Hematopoietic multipotent progenitor cell treated with erythropoietin and hydrocortisone succinate and interleukin-3 and kit ligand, for 17 days (in vitro differentiated cells): ENCODE results near the gene CRTC1.

ENCODE experiments used
- DNase-seq: peaks from one replicate; pipeline ENCODE4 v3.0.0-alpha.2; 2015; ENCODE audit warnings: low spot score

CRTC1 gene

GRCh38 chr19:18746401-18747325, 63.2 kb downstream of the CRTC1 start:
- no peak for DNase-seq

DNA sequence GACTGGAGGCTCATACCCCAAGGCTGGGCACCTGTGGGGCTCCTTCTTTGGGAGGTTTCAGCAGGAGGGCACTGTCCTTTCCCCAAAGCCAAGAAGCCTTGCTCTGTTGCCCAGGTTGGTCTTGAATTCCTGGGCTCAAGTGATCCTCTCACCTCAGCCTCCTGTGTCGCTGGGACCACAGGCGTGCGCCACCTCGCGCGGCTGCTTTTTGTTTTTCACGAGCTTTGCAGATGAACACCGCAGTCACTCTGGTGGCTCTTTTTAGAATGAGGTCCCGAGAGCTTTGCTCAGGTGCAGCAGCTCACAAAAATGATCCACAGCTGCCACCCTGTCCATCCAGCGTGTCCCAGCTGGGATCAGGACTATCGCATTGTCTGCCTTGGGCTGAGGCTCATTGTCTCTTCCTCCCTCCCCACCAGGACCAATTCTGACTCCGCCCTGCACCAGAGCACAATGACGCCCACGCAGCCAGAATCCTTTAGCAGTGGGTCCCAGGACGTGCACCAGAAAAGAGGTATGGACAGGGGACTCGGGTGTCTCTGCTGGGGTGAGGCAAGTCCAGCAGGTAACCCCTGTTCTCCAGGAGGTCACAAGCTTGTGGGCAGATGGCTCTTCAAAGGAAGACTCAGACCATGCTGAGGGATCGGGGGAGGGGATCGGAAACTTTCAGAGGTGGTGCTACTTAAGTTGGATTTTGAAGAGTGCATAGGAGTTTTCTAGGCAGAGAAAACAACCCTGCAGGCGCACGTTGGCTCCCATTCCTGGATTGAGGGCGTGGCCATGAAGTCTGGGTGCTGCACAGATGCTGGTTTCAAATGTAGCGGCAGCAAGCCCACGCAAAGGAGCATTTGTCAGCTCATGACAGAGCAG, 66.1 kb downstream of the CRTC1 start:
- no peak for DNase-seq

DNA sequence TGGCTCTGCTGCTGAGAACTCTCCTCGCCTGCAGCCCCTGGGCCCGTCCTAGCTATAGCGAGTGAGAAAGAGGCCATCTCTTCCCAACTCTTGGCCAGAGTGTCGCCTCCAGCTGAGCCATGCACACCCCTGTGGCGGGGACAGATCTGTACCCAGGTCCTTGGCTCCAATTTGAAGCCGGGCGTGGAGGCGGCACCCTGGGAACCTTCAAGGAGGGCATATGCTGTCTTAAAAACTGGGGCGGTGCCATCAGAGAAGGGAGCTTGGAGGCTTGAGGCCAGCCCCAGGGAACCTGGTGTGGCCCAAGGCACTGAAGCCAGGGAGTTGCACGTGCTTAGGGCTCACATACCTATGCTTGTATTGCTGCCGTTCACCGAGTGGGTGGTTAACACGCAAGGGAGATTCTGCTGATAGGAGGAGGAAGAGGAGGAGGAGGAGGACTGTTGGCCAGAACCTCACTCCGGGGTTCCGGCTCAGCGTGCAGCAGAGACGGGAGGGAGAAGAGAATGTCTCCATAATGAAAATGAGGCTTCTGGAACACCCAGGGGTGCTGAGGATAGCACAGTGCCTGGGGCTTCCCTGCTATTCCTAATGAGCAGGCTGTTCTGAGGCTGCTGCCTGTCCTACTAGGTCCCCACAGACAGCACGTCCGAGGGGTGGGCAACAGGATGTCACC, 67.0 kb downstream of the CRTC1 start:
- no peak for DNase-seq

GRCh38 chr19:18751571-18751970, 68.1 kb downstream of the CRTC1 start:
- no peak for DNase-seq

DNA sequence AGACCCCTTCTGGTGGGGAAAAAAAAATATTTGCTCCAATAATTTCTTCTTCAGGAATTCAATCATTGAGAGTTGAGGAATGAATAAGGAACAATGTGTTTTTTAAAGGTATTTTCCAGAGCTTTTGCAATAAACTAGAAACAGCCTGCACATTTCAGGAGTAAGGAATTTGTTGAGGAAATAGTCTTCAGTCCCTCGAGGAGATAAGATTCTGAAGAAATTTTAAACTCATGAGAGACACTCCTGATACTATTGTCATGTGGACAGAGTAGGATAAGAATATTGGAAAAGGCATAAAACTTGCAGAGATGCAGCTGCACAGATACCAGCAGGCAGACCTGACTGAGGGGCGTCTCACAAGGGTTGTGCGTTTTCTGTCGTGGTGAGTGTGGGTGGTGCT, 71.0 kb downstream of the CRTC1 start:
- DNase-seq, result no peak

DNA sequence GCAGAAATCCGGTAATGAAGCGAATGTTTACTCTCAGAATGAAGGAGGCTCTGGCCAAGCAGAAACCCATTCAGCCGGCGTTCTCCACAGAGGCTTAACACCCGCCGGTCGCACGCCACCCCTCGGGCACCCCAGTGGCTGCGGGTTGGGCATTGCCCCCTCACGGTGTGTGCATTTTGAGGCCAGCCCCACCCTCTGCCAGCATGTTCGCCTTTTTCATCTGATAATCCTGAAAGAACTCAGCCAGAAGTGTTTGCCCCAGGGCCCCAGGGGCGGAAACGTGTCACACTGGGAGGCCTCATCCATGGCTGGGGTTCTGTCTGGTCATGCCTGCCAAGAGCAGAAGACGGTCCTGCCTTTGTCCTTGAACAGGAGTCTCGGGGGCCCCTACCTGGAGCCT, 73.4 kb downstream of the CRTC1 start:
- no peak for DNase-seq

DNA sequence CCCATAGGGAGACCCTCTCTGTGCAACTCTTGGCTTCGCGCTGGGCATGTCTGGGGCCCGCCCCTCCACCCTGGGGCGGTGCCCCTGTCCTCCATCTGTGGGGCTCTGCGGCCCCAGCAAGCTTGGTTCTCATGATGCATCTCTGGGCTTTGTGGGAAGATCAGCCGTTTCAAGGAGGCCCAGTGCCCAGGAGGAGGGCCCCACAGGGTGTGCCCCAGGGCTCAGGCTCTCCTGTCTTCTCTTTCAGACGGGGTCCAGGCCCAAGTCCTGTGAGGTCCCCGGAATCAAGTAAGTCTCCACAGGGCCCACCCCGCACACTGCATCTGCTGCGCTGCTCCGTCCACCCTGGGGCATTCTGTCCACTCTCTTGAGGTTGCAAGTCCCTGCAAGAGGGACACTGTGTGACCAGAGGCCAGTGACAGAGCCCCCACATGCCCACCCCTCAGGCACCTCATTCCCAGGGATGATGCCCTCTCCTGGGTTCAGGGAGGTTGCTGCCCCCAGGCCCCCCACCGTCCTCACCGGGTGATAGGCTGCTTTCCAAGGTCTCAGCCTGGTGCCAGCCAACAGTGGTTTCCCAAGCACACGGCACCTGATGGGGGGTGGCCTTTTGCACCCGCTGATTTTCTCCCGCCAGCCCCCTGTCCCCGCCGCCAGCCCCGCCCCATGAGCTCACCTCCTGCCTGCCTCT, 76.0 kb downstream of the CRTC1 start:
- DNase-seq, result no peak

DNA sequence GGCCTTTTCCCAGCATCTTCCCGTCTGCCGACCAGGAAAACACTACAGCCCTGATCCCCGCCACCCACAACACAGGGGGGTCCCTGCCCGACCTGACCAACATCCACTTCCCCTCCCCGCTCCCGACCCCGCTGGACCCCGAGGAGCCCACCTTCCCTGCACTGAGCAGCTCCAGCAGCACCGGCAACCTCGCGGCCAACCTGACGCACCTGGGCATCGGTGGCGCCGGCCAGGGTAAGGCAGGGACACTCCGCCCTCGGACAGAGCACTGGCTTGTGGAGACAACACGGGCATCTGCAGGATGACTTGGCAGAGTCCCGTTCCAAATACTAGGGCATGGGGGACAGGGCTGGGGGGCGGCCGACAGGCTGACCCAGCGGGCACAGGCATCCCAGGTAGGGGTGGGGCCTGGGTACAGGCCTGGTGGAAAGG, 76.5 kb downstream of the CRTC1 start:
- DNase-seq, result no peak

- no peak for DNase-seq
Observed at GRCh38 chr19:18760440-18761383, 77.2 kb downstream of the CRTC1 start.

- no peak for DNase-seq
Observed at GRCh38 chr19:18761531-18762110, 78.1 kb downstream of the CRTC1 start.

- no peak for DNase-seq
Observed at GRCh38 chr19:18762125-18763023, 78.9 kb downstream of the CRTC1 start.

GRCh38 chr19:18763674-18764590, 80.5 kb downstream of the CRTC1 start:
- DNase-seq, result no peak

DNA sequence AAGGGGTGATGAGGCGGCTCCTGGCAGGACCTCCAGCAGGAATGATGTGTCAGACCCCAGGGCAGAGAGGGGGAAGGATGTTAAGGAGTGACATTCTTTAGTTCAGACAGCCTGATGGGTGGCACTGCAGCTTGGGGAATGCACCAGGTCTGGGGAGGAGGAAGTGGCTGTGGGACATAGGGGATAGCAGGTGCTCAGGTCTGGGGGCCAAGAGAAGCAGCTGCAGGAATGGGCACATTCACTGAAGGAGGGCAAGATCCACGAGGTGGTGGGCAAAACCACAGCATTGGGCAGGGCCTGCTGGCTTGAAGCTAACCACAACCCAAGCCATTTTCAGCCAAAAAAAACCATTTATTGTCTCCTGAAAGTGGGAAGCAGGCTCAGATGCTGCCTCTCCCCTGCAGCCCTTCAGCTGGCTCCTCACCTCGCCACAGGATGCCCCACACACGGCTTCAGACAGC, 81.1 kb downstream of the CRTC1 start:
- DNase-seq, result no peak

- DNase-seq, result no peak
Observed at GRCh38 chr19:18765224-18765623, 81.7 kb downstream of the CRTC1 start.

DNA sequence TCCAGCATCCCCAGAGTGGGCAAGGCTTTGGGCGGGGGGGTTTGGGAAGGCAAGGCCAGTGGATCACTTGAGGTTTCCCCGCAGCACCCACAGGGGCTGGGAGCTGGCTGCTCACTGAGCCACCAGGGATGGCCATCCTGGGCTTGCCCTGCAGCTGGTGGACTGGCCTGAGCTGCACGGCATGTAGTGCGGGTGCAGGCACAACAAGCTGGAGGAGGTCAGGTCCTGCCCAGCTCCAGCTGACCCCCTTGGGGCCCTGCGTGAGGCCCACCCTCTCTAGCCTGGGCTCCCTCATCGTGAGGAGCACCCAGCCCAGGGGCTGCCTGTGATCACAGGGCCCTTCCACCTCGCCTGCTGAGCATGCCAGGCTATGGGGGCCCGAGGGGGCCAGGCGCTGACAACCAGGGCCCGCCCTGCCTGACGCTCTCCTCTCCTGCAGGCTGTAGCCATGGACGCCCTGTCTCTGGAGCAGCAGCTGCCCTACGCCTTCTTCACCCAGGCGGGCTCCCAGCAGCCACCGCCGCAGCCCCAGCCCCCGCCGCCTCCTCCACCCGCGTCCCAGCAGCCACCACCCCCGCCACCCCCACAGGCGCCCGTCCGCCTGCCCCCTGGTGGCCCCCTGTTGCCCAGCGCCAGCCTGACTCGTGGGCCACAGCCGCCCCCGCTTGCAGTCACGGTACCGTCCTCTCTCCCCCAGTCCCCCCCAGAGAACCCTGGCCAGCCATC, 84.7 kb downstream of the CRTC1 start:
- DNase-seq, result no peak

- no peak for DNase-seq
Observed at GRCh38 chr19:18768997-18769891, 85.8 kb downstream of the CRTC1 start.
